Stimulated activated naive CD8-positive, alpha-beta T cell treated with anti-CD3 and anti-CD28 coated beads, Interleukin-15, Interleukin-2, amounts not matched to agents 100 U/mL and 50 U/mL, for 24 hours (primary cell): ENCODE results near the gene GPHN.
"Not testable (repeated sequence)": the region's sequence is repeated elsewhere in the genome, so short reads cannot be mapped to it uniquely, and the experiment has no call there.

ENCODE experiments used
- ATAC-seq: fragments of 150-1000 bp; cut with Tn5 transposase; one replicate; pipeline ENCODE4 v1.10.0; 2021
- DNase-seq: peaks from one replicate; pipeline ENCODE4 v3.0.0; 2021

GPHN gene

DNA sequence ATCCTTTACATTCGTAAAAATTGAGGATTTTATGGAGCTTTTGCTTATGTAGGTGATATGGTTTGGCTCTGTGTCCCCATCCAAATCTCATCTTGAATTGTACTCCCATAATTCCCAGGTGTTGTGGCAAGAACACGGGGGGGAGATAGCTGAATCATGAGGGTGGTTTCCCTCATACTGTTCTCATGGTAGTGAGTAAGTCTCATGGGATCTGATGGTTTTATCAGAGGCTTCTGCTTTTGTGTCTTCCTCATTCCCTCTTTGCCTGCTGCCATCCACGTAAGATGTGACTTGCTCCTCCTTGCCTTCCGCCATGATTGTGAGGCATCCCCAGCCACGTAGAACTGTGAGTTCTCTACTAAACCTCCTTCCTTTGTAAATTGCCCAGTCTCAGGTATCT, 5.1 kb upstream of the GPHN start:
- DNase-seq, ATAC-seq: not testable (repeated sequence)

DNA sequence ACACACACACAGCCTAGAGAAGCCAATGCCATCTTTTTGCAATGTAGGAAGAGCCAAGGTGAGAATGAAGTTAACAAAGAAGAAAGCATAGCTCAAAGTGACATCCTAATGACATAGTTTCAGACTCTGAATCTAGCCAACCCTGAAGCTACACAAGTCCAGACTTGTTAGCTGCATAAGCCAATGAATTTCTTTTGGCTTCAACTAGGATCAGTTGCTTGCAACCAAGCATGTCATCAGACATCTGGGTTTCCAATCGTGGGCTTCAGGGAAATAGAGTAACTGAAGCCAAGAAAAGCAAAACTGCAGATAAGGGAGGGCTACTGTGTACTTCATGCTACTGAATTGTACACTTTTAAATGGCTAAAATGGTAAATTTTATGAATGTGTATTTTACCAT, 4.4 kb upstream of the GPHN start:
- DNase-seq (no peak), ATAC-seq (no peak)

DNA sequence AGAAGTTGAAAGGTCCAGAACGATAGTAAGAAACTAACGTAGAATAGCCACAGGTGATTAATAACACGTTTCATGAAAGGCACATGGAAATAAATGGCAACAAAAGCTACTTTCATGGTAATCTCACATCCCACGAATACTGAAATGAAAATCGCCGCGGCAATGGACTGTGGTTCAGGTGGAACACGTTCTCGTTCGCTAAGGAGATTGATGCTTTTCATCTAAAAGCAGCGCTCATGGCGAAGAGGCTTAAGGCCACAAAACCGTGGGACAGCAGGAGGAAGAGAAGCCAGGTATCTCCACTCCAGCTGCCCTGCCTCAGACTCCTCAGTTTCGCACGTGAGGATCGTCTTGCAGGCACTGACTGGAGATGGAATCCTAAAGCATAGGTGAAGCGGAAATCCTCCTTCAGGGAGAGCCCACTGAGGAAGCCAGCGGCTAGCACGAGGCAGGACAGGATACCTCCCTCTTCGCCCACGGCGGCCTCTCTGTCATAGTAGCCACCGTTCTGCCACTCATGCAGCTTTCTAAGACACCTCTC, 696 bp upstream of the GPHN start:
- DNase-seq (no peak), ATAC-seq (peak; percentile 24)

DNA sequence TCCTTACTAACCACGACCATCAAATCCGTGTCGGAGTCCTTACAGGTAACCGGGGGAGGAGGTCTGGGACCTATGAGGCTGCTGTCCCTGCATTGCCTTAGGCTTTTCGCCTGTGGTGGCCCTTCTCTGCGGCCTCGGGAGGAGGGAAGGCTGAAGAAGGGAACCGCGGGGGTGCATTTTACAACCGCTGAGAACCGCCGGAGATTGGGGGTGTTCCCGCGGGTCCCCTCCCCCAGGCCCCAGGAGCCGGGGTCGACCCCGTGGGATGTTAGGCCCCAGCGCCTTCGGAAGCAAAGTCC, 549 bp downstream of the GPHN start:
- ATAC-seq (no peak), DNase-seq (no peak)

DNA sequence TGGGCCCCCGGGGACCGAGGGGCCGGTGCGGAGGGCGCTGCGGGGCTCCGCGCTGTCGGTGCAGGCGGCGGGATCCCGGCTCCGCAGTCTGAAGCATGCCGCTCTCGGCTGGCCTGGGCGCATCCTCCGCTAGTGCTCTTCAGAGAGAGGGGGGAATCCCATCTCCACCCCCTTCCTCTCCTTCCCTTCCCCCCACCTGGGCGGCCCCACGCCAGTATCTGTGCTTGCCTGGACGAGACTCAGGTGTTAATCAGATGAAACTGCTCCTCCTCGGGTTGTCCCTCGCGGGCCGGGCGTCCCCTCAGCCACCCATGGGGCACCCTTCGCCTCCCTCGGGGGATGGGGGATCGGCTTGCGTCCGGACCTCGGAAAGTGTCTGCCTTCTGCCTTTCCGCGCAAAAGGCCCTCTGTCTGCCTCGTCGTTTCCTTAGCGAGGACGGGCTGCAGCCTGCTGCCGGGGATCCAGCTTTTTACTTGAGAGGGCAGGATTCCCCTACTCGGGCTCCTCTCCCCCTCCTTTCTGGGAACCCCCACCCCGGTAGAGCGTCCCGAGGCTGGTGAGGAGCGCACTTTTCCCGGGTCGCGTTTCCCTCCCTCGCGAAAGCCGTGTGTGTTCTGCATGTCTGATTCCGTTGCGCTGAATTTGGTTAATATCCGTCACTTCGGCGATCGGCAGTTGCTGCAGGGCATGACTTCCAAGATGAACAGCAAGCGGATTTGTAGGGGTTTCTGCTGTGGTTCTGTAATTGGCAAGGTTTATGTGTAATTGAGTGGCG, 1.1 kb downstream of the GPHN start:
- ATAC-seq (peak; percentile 17), DNase-seq (peak; percentile 67)

DNA sequence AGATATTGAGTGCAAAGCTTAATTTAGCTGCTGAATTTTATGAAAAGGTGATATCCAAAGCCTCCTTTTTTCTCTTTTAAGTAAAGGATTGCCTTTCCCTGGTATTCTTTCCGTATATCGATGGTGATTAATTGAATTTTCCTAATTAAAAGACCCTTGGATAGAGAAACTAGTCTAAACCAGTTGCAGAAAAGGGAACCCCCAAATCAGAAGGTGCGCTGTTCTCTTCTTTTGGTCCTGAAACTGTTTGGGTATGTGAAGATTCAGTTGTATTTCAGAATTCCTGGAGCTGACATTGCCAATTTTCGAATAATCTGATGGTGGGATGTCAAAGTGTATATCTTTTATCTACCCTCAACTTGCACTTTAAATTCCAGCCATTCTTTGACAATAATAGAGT, 1.9 kb downstream of the GPHN start:
- DNase-seq: no peak
- no peak for ATAC-seq

DNA sequence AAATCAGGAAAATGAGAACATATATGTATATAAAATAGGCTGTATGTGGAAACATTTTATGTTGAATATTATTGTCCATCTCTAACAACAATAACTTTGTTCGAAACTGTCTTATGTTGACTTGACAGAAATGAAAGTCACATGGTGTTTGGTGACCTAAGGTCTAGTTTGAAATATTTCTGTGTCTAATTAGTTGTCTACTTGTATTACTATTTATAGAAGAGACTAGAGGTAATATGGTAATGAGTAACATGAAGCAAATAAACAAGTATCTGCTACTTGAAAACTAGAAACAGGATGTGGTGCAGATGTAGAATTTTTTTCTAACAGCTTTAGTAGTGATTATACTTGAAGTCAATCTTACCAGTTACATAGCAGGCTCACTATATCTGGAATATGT, 3.9 kb downstream of the GPHN start:
- ATAC-seq (no peak), DNase-seq (no peak)

DNA sequence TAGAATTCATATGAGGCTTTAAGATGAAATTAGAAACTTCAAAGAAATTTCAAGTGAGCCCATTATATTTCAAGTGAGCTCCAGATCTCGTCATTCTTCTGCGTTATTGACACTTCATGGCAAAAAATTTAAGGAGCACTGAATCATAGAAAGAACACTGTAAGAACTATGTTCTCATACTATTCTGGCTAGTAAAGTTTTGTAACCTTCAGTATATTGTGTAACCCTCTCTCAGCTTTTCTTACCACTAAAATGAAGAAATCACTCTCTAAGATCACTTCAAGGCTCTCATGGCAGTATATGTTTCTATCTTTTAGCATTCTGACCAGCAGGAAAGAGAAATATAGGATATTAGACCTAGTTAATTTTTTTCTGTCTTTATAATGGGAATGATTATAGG, 6.3 kb downstream of the GPHN start:
- ATAC-seq: no peak
- DNase-seq: no peak

DNA sequence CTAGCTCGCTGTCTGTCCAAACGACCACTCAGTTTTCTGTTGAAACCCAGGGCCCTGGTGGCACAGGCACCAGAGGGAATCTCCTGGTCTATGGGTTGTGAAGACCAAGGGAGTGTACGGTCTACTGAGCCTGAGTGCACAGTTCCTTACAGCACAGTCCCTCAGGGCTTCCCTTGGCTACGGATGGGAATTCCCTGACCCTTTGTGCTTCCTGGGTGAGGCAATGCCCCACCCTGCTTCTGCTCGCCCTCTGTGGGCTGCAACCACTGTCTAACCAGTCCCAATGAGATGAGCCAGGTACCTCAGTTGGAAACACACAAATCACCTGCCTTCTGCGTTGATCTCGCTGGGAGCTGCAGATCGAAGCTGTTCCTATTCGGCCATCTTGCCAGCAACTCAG, 22.6 kb downstream of the GPHN start:
- DNase-seq: no peak
- no peak for ATAC-seq

DNA sequence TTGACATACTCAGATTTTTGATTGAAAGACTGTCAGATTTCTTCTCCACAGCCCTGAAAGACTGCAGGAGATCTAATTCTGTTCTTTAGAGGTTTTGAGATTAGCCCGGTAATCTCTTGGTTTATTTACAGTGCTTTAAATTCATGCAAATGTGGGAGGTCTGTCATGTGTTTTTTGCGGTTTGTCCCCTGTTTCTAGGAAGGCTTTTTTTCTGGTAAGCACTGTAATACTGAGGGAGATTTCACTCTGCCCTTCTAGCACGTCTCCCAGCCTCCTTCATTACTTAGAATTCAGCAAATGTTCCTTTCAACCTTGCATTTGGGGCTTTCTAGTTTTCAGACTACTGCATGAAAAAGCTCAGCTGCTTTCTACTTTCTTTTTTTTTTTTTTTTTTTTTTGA, 31.1 kb downstream of the GPHN start:
- DNase-seq: no peak
- no peak for ATAC-seq

DNA sequence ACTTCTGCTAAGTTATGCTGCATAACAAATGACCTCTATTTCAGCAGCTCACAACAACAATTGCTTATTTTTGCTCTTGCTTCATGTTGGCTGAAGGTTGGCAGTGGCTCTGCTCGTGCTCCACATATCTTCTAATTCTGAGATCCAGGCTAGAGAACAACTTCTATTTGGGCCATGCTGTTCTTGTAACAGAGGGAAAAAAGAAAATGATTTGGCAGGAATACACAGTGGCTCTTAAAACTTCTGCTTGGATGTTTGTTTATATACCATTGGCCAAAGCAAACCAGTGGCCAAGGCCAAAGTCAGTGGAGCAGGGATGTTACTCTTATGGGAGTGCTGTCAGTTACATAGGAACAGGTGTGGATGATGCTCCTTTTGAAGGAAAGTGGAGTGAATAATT, 32.1 kb downstream of the GPHN start:
- ATAC-seq: no peak
- no peak for DNase-seq

DNA sequence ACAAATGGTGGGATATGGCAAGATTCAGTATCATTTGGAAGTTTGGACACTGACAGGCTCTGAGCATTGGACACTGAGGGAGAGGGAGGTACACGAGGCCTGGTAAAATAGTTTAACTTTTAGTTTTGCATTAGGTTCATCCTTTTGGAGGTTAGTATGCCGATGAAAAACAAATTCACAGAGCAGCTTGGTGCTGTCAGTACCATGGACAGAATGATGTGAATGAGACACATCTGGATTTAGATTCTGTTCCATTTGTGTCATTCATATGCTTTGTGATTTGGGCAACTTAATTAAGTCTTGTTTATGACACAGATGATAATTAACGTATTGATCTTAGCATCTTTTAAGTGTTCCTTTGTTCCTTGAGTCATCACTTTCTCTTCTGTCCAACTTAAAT, 33.7 kb downstream of the GPHN start:
- no peak for ATAC-seq

DNA sequence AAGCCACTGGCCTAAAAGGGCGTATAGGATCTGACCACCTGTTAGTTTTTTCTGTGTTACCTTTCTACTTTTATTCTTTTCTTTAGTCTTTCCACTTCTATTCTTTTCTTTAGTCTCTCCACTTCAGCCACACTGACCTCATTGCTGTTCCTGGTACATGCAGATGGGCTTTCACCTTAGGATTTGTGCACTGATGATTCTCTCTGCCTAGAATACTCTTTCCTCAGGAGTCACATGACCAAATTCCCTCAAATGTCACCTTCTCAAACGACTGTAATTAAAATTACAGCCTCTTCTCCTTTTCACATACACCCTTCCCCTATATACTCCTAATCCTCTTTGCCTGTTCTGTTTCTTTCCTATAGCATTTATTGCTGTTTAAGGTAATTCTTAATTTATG, 36.0 kb downstream of the GPHN start:
- no peak for DNase-seq
- no peak for ATAC-seq

More for the DNA sequence above, 33.7 kb downstream of the GPHN start:
- DNase-seq: no peak

DNA sequence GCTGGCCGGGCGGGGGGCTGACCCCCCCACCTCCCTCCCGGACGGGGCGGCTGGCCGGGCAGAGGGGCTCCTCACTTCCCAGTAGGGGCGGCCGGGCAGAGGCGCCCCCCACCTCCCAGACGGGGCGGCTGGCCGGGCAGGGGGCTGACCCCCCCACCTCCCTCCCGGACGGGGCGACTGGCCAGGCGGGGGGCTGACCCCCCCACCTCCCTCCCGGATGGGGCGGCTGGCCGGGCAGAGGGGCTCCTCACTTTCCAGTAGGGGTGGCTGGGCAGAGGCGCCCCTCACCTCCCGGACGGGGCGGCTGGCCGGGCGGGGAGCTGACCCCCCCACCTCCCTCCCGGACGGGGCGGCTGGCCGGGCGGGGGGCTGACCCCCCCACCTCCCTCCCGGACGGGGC, 37.2 kb downstream of the GPHN start:
- ATAC-seq, DNase-seq: not testable (repeated sequence)

DNA sequence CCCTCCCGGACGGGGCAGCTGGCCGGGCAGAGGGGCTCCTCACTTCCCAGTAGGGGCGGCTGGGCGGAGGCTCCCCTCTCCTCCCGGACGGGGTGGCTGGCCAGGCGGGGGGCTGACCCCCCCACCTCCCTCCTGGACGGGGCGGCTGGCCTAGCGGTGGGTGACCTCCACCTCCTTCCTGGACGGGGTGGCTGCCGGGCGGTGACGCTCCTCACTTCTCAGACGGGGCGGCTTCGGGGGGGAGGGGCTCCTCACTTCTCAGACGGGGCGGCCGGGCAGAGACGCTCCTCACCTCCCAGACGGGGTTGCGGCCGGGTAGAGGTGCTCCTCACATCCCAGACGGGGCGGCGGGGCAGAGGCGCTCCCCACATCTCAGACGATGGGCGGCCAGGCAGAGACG, 37.8 kb downstream of the GPHN start:
- not testable (repeated sequence) for ATAC-seq, DNase-seq

DNA sequence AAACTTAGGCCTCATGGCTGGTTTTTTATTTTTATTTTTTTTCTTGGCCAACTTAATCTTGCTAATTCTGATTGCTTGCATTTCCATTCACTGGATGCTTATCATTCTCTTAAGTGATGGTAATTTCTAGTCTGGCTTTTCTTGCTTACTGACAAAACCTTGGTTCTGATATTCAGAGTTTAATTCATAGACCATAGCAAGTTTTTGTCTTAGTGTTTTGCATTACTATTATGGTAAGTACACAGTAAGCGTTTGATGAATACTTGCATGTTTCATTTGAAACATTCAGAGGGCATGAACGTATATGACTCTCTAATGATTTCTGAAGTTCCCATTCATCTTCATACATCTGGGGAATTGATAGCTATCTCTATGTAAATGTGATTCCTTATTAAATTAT, 55.8 kb downstream of the GPHN start:
- DNase-seq (no peak), ATAC-seq (no peak)

DNA sequence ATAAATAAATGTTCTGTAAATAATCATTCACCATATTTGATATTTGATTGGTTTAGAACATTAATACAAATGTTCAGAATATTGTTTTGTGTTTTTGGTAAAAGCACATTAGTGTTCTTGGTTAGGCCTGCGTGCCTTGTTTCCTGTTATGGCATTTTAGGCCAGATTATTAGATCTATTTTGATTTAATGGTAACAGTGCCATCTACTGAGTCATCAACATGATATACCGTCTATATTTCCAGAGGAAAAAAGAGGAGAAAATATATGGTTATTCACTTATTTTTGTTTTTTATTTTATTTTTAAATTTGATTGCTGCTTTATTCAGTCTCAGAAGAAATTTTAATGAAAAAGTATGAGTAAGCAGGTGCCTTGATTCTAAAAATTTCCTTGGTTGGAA, 60.3 kb downstream of the GPHN start:
- DNase-seq: no peak
- ATAC-seq: no peak

DNA sequence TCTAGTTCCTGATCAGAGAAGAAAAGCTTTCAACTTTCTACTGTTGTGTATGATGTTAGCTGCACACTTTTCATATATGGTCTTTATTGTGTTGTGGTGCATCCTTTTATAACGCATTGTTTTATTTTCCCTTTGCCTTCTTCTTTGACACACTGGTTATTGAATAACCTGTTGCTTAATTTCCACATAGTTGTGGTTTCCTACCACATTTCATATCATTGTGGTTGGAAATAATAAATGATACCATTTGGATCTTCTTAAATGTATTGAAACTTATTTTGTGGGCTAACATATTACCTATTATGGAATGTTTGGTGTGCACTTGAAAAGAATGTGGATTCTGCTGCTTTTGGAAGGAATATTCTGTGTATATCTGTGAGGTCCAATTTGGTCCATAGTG, 64.9 kb downstream of the GPHN start:
- ATAC-seq: no peak
- DNase-seq: no peak

DNA sequence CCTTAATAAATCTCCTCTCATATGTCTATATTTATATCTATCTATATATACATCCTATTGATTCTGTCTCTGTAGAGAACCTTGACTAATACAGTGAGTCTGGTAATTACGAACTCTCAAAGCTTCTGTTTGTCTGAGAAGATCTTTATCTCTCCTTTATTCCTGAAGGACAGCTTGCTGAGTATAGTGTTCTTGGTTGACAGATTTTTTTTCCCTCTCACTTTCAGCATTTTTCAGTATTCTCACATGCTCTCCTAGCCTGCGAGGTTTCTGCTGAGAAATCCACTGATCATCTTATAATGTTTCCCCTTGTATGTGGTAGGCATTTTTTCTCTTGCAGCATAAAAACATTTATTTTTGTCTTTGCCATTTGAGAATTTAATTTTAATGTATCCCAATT, 67.1 kb downstream of the GPHN start:
- DNase-seq: no peak
- ATAC-seq: no peak

DNA sequence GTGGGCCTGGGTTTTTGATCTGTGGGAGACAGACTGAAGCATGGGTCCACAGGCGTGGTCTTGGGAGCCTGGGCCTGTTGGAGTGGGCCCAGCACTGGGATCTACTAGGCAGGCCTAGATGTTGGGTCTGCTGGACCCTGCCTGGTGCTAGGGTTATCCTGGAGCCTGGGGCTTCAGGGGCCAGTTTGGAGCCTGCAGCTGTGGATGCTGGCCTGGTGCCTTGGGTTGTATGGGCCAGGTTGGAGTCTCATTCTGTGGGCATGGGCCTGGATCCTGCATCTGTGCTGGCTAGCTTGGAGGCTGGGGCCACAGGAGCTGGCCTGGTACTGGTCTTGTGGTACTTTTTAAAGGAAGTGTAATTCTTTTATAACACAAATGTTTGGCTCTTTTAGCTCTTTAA, 68.0 kb downstream of the GPHN start:
- ATAC-seq (no peak), DNase-seq (no peak)

DNA sequence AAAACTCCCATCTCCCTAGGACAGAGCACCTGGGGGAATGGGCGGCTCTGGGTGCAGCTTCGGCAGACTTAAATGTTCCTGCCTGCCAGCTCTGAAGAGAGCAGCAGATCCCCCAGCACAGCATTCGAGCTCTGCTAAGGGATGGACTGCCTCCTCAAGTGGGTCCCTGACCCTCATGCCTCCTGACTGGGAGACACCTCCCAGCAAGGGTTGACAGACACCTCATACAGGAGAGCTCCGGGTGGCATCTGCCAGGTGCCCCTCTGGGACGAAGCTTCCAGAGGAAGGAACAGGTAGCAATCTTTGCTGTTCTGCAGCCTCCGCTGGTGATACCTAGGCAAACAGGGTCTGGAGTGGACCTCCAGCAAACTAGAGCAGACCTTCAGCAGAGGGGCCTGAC, 79.8 kb downstream of the GPHN start:
- not testable (repeated sequence) for ATAC-seq, DNase-seq

DNA sequence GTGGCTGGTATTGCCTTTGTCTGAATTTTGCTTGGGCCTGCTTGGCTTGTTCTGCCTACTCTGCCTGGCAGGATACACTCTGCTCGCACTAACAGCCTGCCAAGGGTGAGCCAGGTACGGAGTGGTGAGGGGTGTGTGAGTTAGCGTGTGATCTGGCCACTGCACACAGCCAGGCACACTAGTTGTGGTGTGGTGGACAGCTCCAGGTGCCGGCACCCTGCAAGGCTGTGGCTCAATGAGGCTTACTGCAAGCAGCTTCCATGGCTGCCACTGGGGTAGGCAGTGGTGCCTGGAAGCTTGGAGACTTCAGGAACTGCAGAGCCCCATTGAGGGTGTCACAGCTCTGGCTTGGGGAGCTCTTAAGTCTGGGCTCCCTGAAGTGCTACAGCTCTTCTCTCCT, 87.4 kb downstream of the GPHN start:
- DNase-seq (no peak), ATAC-seq (no peak)

DNA sequence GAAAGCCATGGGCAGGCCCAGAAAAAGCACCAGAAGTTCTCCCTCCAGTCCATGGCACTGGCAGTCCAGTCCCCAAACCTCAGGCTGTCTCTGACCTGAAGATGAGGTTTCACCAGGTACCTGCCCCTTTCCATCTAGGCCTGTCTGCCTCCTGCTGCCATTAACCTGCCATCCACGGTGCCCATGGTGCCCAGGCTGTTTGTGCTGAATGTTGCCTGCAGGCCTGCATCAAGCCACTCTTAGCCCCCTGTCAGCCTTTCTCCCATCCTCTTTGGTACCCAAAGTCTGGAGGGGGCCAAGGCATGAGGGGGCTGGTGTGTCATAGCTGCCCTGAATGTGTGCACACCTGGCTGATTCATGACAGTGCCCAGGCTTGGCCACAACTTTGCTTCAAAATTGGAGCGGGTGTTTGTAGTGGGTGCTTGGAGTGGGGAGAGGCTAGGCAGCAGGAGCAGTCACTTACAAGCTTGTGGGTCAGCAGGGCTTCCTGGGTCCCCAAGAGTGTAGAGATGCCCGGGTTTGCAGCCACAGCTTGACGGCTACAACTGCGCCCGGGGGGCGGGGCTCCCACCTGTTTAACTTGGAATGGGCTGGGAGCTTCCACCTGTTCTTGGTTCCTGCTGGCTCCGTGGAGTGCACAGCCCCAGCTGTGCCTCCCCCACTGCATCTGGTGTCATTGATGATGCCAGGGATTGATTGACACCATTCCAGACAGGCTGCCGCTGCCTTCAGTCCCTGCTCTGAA, 88.5 kb downstream of the GPHN start:
- ATAC-seq: no peak
- no peak for DNase-seq

DNA sequence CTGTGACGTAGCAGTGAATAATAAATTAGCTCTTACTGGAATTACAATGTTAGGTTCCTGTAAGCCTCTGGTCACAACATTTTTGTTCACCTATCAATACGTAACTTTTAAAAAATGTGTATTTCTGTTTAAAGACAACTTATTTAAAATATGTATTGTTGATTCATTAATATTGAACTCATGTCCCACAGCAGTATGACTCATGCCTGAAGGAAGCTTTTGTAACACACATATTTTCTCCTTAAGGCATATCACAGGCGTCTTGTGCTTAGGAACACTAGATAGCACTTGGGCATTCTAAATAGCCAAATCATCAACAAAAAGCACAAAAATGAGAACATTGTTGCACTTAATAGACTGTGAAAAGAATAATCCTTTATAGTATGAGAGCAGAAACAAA, 92.5 kb downstream of the GPHN start:
- ATAC-seq: no peak
- DNase-seq: no peak
